ENCODE results near the gene SPARC. TPM values are rescaled to one million over a fixed set of nuclear protein-coding genes. Genes with fewer than 3 reads are reported as not detected.

The SPARC gene
- total RNA-seq, 1 experiment from 2014 or later, result 320 TPM

DNA sequence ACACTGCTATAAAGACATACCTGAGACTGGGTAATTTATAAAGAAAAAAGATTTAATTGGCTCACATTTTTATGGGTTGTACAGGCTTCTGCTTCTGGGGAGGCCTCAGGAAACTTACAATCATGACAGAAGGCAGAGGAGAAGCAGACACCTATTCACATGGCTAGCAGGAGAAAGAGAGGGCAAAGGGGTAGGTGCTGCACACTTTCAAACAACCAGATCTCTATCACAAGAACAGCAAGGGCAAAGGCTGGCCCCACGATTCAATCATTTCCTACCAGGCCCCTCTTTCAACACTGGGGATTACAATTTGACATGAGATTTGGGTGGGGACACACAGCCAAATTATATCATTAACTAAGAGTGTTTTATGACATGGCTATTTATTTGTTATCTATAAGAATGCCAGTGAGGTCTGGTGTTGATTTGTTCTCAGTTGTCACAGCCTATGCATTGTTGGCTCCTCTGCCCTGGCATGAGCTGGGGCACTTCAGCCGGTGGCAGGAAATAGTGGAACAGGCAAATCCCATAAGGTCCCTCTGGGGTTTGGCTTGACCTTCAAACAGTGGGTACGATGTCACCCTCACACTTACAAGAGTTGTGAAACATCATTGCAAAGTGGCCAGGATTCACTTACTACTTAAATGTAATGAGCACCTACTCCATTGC is 44.1 kb downstream of the SPARC start:
- Mint-ChIP-seq H3K27ac (no peak overlapping the region; a peak in 1 of 7 replicates), H3K9me3 (no peaks in the 10 kb centered on the region), H3K4me1 (peaks cover 2 to 5% of the 10 kb centered on the region in 2 experiments; a peak in 3 of 4 replicates), H3K4me3 (no peak overlapping the region), H3K27me3 (ENCODE audit: low read depth) (peaks cover 30% of the 10 kb centered on the region), H3K36me3 (ENCODE audit: insufficient read depth in 1 of 3, low read depth in 3 of 3) (no peaks in the 10 kb centered on the region)
- Histone ChIP-seq H3K18ac (ENCODE audit: insufficient read length, low read depth, low read length) (no peak overlapping the region), H3K14ac (ENCODE audit: insufficient read depth, low read length) (no peak overlapping the region), H3K23ac (ENCODE audit: insufficient read length, low read depth, low read length) (no peak overlapping the region), H3K4me1 (ENCODE audit: insufficient read depth, low read length) (no peaks in the 10 kb centered on the region), H4K20me1 (ENCODE audit: control insufficient read depth, insufficient read depth, insufficient read length) (no peaks in the 10 kb centered on the region), H2AK5ac (ENCODE audit: insufficient read length, low read length) (no peak overlapping the region), H3T11ph (ENCODE audit: low read length) (no peak overlapping the region), H3K4ac (ENCODE audit: low read depth, low read length) (no peak overlapping the region), H3K56ac (ENCODE audit: insufficient read length, low read depth, low read length) (no peak overlapping the region), H3K27ac (ENCODE audit: insufficient read length, low read depth, low read length) (no peak overlapping the region), H3K4me2 (ENCODE audit: insufficient read depth, insufficient read length, low read length) (no peak overlapping the region), H3K79me1 (ENCODE audit: insufficient read depth, low read depth, low read length, poor library complexity, severe bottlenecking) (no peaks in the 10 kb centered on the region), H2BK5ac (ENCODE audit: insufficient read length, low read length) (no peak overlapping the region), H3K27me3 (ENCODE audit: insufficient read depth, low read length) (no peaks in the 10 kb centered on the region), H2AFZ (ENCODE audit: low read length) (no peak overlapping the region), H3K9ac (ENCODE audit: extremely low read depth, insufficient read length, low read length) (no peak overlapping the region), H4K91ac (ENCODE audit: insufficient read length, low read depth, low read length) (no peak overlapping the region), H3K9me3 (ENCODE audit: control insufficient read depth, low read depth, low read length) (no peaks in the 10 kb centered on the region), H2BK12ac (ENCODE audit: insufficient read length, low read depth, low read length) (no peak overlapping the region), H2BK20ac (ENCODE audit: low read depth, low read length, poor library complexity, severe bottlenecking) (no peak overlapping the region), H2BK120ac (ENCODE audit: low read depth, low read length, poor library complexity, severe bottlenecking) (no peak overlapping the region), H3K79me2 (ENCODE audit: insufficient read depth, low read length) (no peaks in the 10 kb centered on the region), H3K23me2 (ENCODE audit: insufficient read length, low read depth, low read length, poor library complexity, severe bottlenecking) (no peaks in the 10 kb centered on the region), H4K8ac (replicated peaks; ENCODE audit: insufficient read length, low read depth, low read length) (no peak overlapping the region), H4K5ac (ENCODE audit: insufficient read length, low read depth, low read length) (no peak overlapping the region), H2BK15ac (ENCODE audit: low read depth, low read length) (no peak overlapping the region)
- no peak for DNase-seq
- no CpG with 5 or more reads among the region's 3 CpGs for WGBS (ENCODE audit: extremely low coverage, insufficient read length, low lambda C conversion rate)
- TF ChIP-seq, protein P1, sequence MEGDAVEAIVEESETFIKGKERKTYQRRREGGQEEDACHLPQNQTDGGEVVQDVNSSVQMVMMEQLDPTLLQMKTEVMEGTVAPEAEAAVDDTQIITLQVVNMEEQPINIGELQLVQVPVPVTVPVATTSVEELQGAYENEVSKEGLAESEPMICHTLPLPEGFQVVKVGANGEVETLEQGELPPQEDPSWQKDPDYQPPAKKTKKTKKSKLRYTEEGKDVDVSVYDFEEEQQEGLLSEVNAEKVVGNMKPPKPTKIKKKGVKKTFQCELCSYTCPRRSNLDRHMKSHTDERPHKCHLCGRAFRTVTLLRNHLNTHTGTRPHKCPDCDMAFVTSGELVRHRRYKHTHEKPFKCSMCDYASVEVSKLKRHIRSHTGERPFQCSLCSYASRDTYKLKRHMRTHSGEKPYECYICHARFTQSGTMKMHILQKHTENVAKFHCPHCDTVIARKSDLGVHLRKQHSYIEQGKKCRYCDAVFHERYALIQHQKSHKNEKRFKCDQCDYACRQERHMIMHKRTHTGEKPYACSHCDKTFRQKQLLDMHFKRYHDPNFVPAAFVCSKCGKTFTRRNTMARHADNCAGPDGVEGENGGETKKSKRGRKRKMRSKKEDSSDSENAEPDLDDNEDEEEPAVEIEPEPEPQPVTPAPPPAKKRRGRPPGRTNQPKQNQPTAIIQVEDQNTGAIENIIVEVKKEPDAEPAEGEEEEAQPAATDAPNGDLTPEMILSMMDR (conservative IDR thresholded peaks at IDR 0.05), result no peak

Measured in H9 (cell line).